CD14-positive monocyte (primary cell): Measurements from ENCODE around the gene RBFOX2. TPM values are rescaled to one million over a fixed set of nuclear protein-coding genes. Genes with fewer than 3 reads are reported as not detected.

Experiments
- DNase-seq, 3 donors: peaks; one replicate each; pipeline ENCODE4 v3.0.0-alpha.2; 2011 to 2022
- H2AFZ ChIP-seq: 2 replicates; pipeline ENCODE4 v1.6.0; 2012; ENCODE audit warnings: mild to moderate bottlenecking, low read depth, low read length, inconsistent platforms; ENCODE audit not compliant: insufficient read depth, poor library complexity, severe bottlenecking
- H3K27ac ChIP-seq, 2 donors: 1 replicate in 1 of 2; 2 replicates in 1 of 2; pipeline ENCODE4 v1.5.1; 2012 to 2013; ENCODE audit warnings: low read length in 2 of 2, control low read depth in 1 of 2, inconsistent platforms in 1 of 2, low read depth in 1 of 2, mild to moderate bottlenecking in 1 of 2
- H3K27me3 ChIP-seq, 2 donors: one replicate each; pipeline versions ENCODE4 v1.6.0 to v1.6.1; 2011 to 2013; ENCODE audit warnings: low read length in 2 of 2; ENCODE audit not compliant: control insufficient read depth in 2 of 2, insufficient read depth in 2 of 2
- H3K36me3 ChIP-seq, 2 donors: replicated peaks in 1 of 2; 1 replicate in 1 of 2; 2 replicates in 1 of 2; pipeline versions ENCODE4 v1.5.1 to v1.6.1; 2012 to 2013; ENCODE audit warnings: low read length in 2 of 2, control low read depth in 1 of 2, inconsistent platforms in 1 of 2, mild to moderate bottlenecking in 1 of 2; ENCODE audit not compliant: insufficient read depth in 2 of 2, control insufficient read depth in 1 of 2
- H3K4me1 ChIP-seq, 2 donors: 1 replicate in 1 of 2; 2 replicates in 1 of 2; pipeline versions ENCODE4 v1.5.1 to v1.6.1; 2012 to 2013; ENCODE audit warnings: low read length in 2 of 2, control low read depth in 1 of 2, inconsistent platforms in 1 of 2, mild to moderate bottlenecking in 1 of 2, moderate library complexity in 1 of 2; ENCODE audit not compliant: insufficient read depth in 2 of 2, control insufficient read depth in 1 of 2
- H3K4me2 ChIP-seq: replicated peaks from 2 replicates; pipeline ENCODE3; 2012; ENCODE audit warnings: low read length, moderate library complexity, mild to moderate bottlenecking; ENCODE audit not compliant: poor library complexity, severe bottlenecking; ENCODE audit errors: extremely low read depth
- H3K4me3 ChIP-seq, 3 experiments: fragments of 200-600 bp in 1 of 3; sonication (generic) in 1 of 3; replicated peaks in 1 of 3; 1 replicate in 2 of 3; 2 replicates in 1 of 3; pipeline ENCODE4 v1.5.1; 2011 to 2013; ENCODE audit warnings: low read length in 3 of 3, mild to moderate bottlenecking in 3 of 3, control low read depth in 2 of 3, low read depth in 2 of 3, inconsistent platforms in 1 of 3, moderate library complexity in 1 of 3
- H3K79me2 ChIP-seq: 2 replicates; pipeline ENCODE4 v1.6.0; 2012; ENCODE audit warnings: mild to moderate bottlenecking, control low read depth, inconsistent platforms, low read length, moderate library complexity; ENCODE audit not compliant: insufficient read depth
- H3K9ac ChIP-seq: 2 replicates; pipeline ENCODE4 v1.6.0; 2017; ENCODE audit warnings: low read length, mild to moderate bottlenecking; ENCODE audit not compliant: insufficient read depth, poor library complexity, severe bottlenecking
- H3K9me3 ChIP-seq, 2 donors: replicated peaks in 1 of 2; 1 replicate in 1 of 2; 2 replicates in 1 of 2; pipeline versions ENCODE4 v1.5.1 to v1.6.1; 2012 to 2013; ENCODE audit warnings: low read length in 2 of 2, control low read depth in 1 of 2; ENCODE audit not compliant: control insufficient read depth in 1 of 2, insufficient read depth in 1 of 2
- H4K20me1 ChIP-seq: 2 replicates; pipeline ENCODE4 v1.6.0; 2012; ENCODE audit warnings: mild to moderate bottlenecking, low read length, control low read depth, moderate library complexity; ENCODE audit not compliant: insufficient read depth
- H3K27ac Mint-ChIP-seq, 7 donors: one replicate each; pipeline ENCODE4 v1.8.0; 2020; ENCODE audit warnings: mild to moderate bottlenecking in 7 of 7, mixed read lengths in 7 of 7, moderate library complexity in 6 of 7, inconsistent platforms in 2 of 7
- H3K27me3 Mint-ChIP-seq, 3 donors: one replicate each; pipeline ENCODE4 v1.8.0; 2021 to 2022; ENCODE audit warnings: low read depth in 3 of 3, mild to moderate bottlenecking in 3 of 3, mixed read lengths in 3 of 3, moderate library complexity in 3 of 3, inconsistent platforms in 1 of 3
- H3K36me3 Mint-ChIP-seq, 2 donors: one replicate each; pipeline ENCODE4 v1.8.0; 2020; ENCODE audit warnings: mixed read lengths in 2 of 2, inconsistent platforms in 1 of 2, mild to moderate bottlenecking in 1 of 2
- H3K4me1 Mint-ChIP-seq: one replicate; pipeline ENCODE4 v1.8.0; 2020; ENCODE audit warnings: mild to moderate bottlenecking, mixed read lengths
- H3K4me3 Mint-ChIP-seq, 2 donors: one replicate each; pipeline ENCODE4 v1.8.0; 2020; ENCODE audit warnings: mild to moderate bottlenecking in 2 of 2, mixed read lengths in 2 of 2, moderate library complexity in 1 of 2
- H3K9me3 Mint-ChIP-seq, 7 donors: one replicate each; pipeline ENCODE4 v1.8.0; 2020 to 2022; ENCODE audit warnings: mixed read lengths in 7 of 7, mild to moderate bottlenecking in 6 of 7, moderate library complexity in 6 of 7, inconsistent platforms in 2 of 7
- WGBS: methylation state at CpG from one replicate; pipeline ENCODE4 v1.1.5; 2013; ENCODE audit warnings: missing lambda C conversion rate; ENCODE audit not compliant: insufficient coverage; 5-methylcytosine and 5-hydroxymethylcytosine counted together
- intact Hi-C, 2 donors: fragments of 100-400 bp; cut with micrococcal nuclease; formaldehyde crosslinking; loops; one replicate each; pipeline versions ENCODE4 v1.15.0 to v1.15.1; 2023
- polyA plus RNA-seq, 3 donors: library from polyadenylated mRNA; depleted of rRNA in 1 of 3; unstranded in 2 of 3; stranded (reverse) in 1 of 3; fragments of 300-500 nt in 2 of 3; fragments of >200 nt in 1 of 3; fragmentation: Illumina TruSeq in 2 of 3; gene quantifications; 1 replicate in 2 of 3; 2 replicates in 1 of 3; pipeline ENCODE4 v1.2.3, GENCODE V29; 2012 to 2021
- TF ChIP-seq, protein P1 (sequence below): fragments of 200-600 bp; IDR thresholded peaks from one replicate; pipeline ENCODE4 v1.8.0; 2022; ENCODE audit warnings: antibody characterized with exemption, mild to moderate bottlenecking

The RBFOX2 gene
- polyA plus RNA-seq, 3 donors, result not detected

DNA sequence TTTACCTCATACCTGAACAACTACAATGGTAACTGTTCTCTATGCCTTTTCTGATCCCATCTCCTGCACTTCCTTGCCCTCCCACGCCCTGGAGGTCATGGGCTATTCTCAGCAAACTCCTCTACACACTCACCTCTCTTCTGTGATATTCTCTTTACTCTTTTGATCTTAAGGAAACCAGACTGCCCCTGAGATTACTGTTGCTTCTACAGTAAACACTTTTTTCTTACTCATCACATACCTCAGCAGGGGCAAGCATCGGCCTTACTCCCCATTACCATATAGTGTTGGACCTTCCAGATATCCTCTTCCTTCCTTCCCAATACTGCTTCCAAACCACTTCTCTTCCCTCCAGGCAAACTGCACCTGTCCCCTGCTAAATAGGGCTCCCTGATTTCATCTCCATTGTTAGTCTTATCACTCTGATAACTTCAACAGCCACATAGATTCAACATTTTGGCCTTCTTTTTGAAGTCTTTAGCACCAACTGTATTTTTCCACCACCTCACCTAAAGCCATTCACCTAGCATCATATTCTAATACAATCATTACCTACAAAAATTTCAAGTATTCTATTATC lies 141.2 kb downstream of the RBFOX2 start:
- WGBS, result 93% methylated on average over 2 of the region's 2 CpGs
- intact Hi-C loops, result no loop called here

GRCh38 chr22:35886309-35886708 lies 142.3 kb downstream of the RBFOX2 start:
- Histone ChIP-seq H3K4me2 (no peak overlapping the region), H3K27me3 (no peaks in the 10 kb centered on the region), H3K36me3 (no peaks in the 10 kb centered on the region), H3K9me3 (no peaks in the 10 kb centered on the region), H3K27ac (no peak overlapping the region), H2AFZ (no peak overlapping the region), H3K9ac (no peak overlapping the region), H3K4me1 (peaks cover 0 to 4% of the 10 kb centered on the region in 2 donors), H3K4me3 (no peak overlapping the region), H4K20me1 (no peaks in the 10 kb centered on the region), H3K79me2 (no peaks in the 10 kb centered on the region)
- Mint-ChIP-seq H3K27ac (no peak overlapping the region), H3K27me3 (peaks cover 0 to 4% (median 2%) of the 10 kb centered on the region in 3 donors), H3K9me3 (peaks cover 0 to 2% (median 0%) of the 10 kb centered on the region in 7 donors), H3K4me1 (peaks cover 20% of the 10 kb centered on the region), H3K4me3 (no peak overlapping the region), H3K36me3 (no peaks in the 10 kb centered on the region)
- no peak for DNase-seq
- WGBS, result no CpG with 5 or more reads among the region's 4 CpGs
- TF ChIP-seq, protein P1, sequence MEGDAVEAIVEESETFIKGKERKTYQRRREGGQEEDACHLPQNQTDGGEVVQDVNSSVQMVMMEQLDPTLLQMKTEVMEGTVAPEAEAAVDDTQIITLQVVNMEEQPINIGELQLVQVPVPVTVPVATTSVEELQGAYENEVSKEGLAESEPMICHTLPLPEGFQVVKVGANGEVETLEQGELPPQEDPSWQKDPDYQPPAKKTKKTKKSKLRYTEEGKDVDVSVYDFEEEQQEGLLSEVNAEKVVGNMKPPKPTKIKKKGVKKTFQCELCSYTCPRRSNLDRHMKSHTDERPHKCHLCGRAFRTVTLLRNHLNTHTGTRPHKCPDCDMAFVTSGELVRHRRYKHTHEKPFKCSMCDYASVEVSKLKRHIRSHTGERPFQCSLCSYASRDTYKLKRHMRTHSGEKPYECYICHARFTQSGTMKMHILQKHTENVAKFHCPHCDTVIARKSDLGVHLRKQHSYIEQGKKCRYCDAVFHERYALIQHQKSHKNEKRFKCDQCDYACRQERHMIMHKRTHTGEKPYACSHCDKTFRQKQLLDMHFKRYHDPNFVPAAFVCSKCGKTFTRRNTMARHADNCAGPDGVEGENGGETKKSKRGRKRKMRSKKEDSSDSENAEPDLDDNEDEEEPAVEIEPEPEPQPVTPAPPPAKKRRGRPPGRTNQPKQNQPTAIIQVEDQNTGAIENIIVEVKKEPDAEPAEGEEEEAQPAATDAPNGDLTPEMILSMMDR, result no peak
- intact Hi-C loops, result no loop called here

More for the DNA sequence above, 141.2 kb downstream of the RBFOX2 start:
- no peak overlapping the region for H3K27ac ChIP-seq
- no peaks in the 10 kb centered on the region for H3K36me3 ChIP-seq
- no peak overlapping the region for H3K27ac Mint-ChIP-seq
- no peak overlapping the region for H3K4me3 Mint-ChIP-seq
- TF ChIP-seq, protein P1, result no peak
- no peak overlapping the region for H3K4me3 ChIP-seq
- H3K27me3 ChIP-seq, result no peaks in the 10 kb centered on the region
- H4K20me1 ChIP-seq, result no peaks in the 10 kb centered on the region
- H3K9ac ChIP-seq, result no peak overlapping the region
- no peak overlapping the region for H2AFZ ChIP-seq
- H3K79me2 ChIP-seq, result no peaks in the 10 kb centered on the region
- H3K4me1 ChIP-seq, result peaks cover 0 to 4% of the 10 kb centered on the region in 2 donors
- peaks cover 0 to 4% (median 2%) of the 10 kb centered on the region in 3 donors for H3K27me3 Mint-ChIP-seq
- H3K4me1 Mint-ChIP-seq, result peaks cover 18% of the 10 kb centered on the region
- no peak overlapping the region for H3K4me2 ChIP-seq
- no peaks in the 10 kb centered on the region for H3K36me3 Mint-ChIP-seq
- no peaks in the 10 kb centered on the region for H3K9me3 ChIP-seq
- no peak for DNase-seq
- peaks cover 0 to 2% (median 0%) of the 10 kb centered on the region in 7 donors for H3K9me3 Mint-ChIP-seq
